H9 (cell line): ENCODE data around the gene SATB1. TPM values are rescaled to one million over a fixed set of nuclear protein-coding genes. Genes with fewer than 3 reads are reported as not detected.

Experiments used
- DNase-seq: peaks from one replicate; pipeline ENCODE4 v3.0.0-alpha.2; 2017
- H2AFZ ChIP-seq: one replicate; pipeline ENCODE4 v1.6.1; 2013; ENCODE audit warnings: mild to moderate bottlenecking, low read length, control low read depth, moderate library complexity
- H2AK5ac ChIP-seq: 2 replicates; pipeline ENCODE4 v1.6.1; 2013; ENCODE audit warnings: low read length, control low read depth, mixed read lengths; ENCODE audit not compliant: insufficient read length
- H2BK120ac ChIP-seq: one replicate; pipeline ENCODE4 v1.6.1; 2013; ENCODE audit warnings: low read depth, mild to moderate bottlenecking, low read length, control low read depth, inconsistent platforms; ENCODE audit not compliant: poor library complexity, severe bottlenecking
- H2BK12ac ChIP-seq: 2 replicates; pipeline ENCODE4 v1.6.1; 2013; ENCODE audit warnings: low read length, control low read depth, mixed read lengths, low read depth; ENCODE audit not compliant: insufficient read length
- H2BK15ac ChIP-seq: 2 replicates; pipeline ENCODE4 v1.6.1; 2013; ENCODE audit warnings: low read depth, low read length, control low read depth
- H2BK20ac ChIP-seq: one replicate; pipeline ENCODE4 v1.6.1; 2013; ENCODE audit warnings: low read depth, mild to moderate bottlenecking, low read length, control low read depth, inconsistent platforms; ENCODE audit not compliant: poor library complexity, severe bottlenecking
- H2BK5ac ChIP-seq: 2 replicates; pipeline ENCODE4 v1.6.1; 2013; ENCODE audit warnings: low read length, control low read depth, mixed read lengths; ENCODE audit not compliant: insufficient read length
- H3K14ac ChIP-seq: 2 replicates; pipeline ENCODE4 v1.6.1; 2013; ENCODE audit warnings: low read length, control low read depth; ENCODE audit not compliant: insufficient read depth
- H3K18ac ChIP-seq: 2 replicates; pipeline ENCODE4 v1.6.1; 2013; ENCODE audit warnings: low read depth, mild to moderate bottlenecking, mixed read lengths, low read length, control low read depth; ENCODE audit not compliant: insufficient read length
- H3K23ac ChIP-seq: 2 replicates; pipeline ENCODE4 v1.6.1; 2013; ENCODE audit warnings: low read length, control low read depth, mixed read lengths, low read depth; ENCODE audit not compliant: insufficient read length
- H3K23me2 ChIP-seq: 2 replicates; pipeline ENCODE4 v1.6.1; 2013; ENCODE audit warnings: low read depth, mild to moderate bottlenecking, mixed read lengths, low read length, control low read depth; ENCODE audit not compliant: insufficient read length, poor library complexity, severe bottlenecking
- H3K27ac ChIP-seq: 2 replicates; pipeline ENCODE4 v1.5.1; 2013; ENCODE audit warnings: low read length, control low read depth, mixed read lengths, low read depth; ENCODE audit not compliant: insufficient read length
- H3K27me3 ChIP-seq: 2 replicates; pipeline ENCODE4 v1.6.1; 2013; ENCODE audit warnings: low read length, control low read depth, inconsistent platforms; ENCODE audit not compliant: insufficient read depth
- H3K4ac ChIP-seq: 2 replicates; pipeline ENCODE4 v1.6.1; 2013; ENCODE audit warnings: low read depth, mild to moderate bottlenecking, control low read depth, inconsistent platforms, low read length, moderate library complexity
- H3K4me1 ChIP-seq: 2 replicates; pipeline ENCODE4 v1.6.1; 2013; ENCODE audit warnings: low read length, control low read depth, inconsistent platforms; ENCODE audit not compliant: insufficient read depth
- H3K4me2 ChIP-seq: 2 replicates; pipeline ENCODE4 v1.6.1; 2013; ENCODE audit warnings: low read length, control low read depth, mixed read lengths; ENCODE audit not compliant: insufficient read length, insufficient read depth
- H3K56ac ChIP-seq: 2 replicates; pipeline ENCODE4 v1.6.1; 2013; ENCODE audit warnings: low read depth, mild to moderate bottlenecking, mixed read lengths, low read length, control low read depth; ENCODE audit not compliant: insufficient read length
- H3K79me1 ChIP-seq: 2 replicates; pipeline ENCODE4 v1.6.1; 2013; ENCODE audit warnings: low read depth, mild to moderate bottlenecking, moderate library complexity, low read length, control low read depth, inconsistent platforms; ENCODE audit not compliant: insufficient read depth, poor library complexity, severe bottlenecking
- H3K79me2 ChIP-seq: 2 replicates; pipeline ENCODE4 v1.6.1; 2013; ENCODE audit warnings: low read length, control low read depth, inconsistent platforms; ENCODE audit not compliant: insufficient read depth
- H3K9ac ChIP-seq: 2 replicates; pipeline ENCODE4 v1.6.1; 2013; ENCODE audit warnings: low read length, control low read depth, mixed read lengths; ENCODE audit not compliant: insufficient read length; ENCODE audit errors: extremely low read depth
- H3K9me3 ChIP-seq: one replicate; pipeline ENCODE4 v1.6.1; 2013; ENCODE audit warnings: low read depth, low read length, inconsistent platforms; ENCODE audit not compliant: control insufficient read depth
- H3T11ph ChIP-seq: one replicate; pipeline ENCODE4 v1.6.1; 2013; ENCODE audit warnings: mild to moderate bottlenecking, low read length, control low read depth, inconsistent platforms
- H4K20me1 ChIP-seq: one replicate; pipeline ENCODE4 v1.6.1; 2013; ENCODE audit not compliant: control insufficient read depth, insufficient read length, insufficient read depth
- H4K5ac ChIP-seq: 2 replicates; pipeline ENCODE4 v1.6.1; 2013; ENCODE audit warnings: low read depth, mild to moderate bottlenecking, mixed read lengths, low read length, control low read depth; ENCODE audit not compliant: insufficient read length
- H4K8ac ChIP-seq: replicated peaks from 2 replicates; pipeline ENCODE4 v1.6.1; 2013; ENCODE audit warnings: low read length, control low read depth, mixed read lengths, low read depth; ENCODE audit not compliant: insufficient read length
- H4K91ac ChIP-seq: 2 replicates; pipeline ENCODE4 v1.6.1; 2013; ENCODE audit warnings: low read depth, mild to moderate bottlenecking, moderate library complexity, mixed read lengths, low read length, control low read depth; ENCODE audit not compliant: insufficient read length
- H3K27ac Mint-ChIP-seq, 3 experiments: 2 replicates in 2 of 3; 3 replicates in 1 of 3; pipeline ENCODE4 v1.8.0; 2020 to 2021; ENCODE audit warnings: mixed read lengths in 3 of 3, mild to moderate bottlenecking in 1 of 3, moderate library complexity in 1 of 3
- H3K27me3 Mint-ChIP-seq: 2 replicates; pipeline ENCODE4 v1.8.0; 2021; ENCODE audit warnings: low read depth, mild to moderate bottlenecking, moderate library complexity, mixed read lengths
- H3K36me3 Mint-ChIP-seq, 3 experiments: 2 replicates in 2 of 3; 3 replicates in 1 of 3; pipeline ENCODE4 v1.8.0; 2020 to 2021; ENCODE audit warnings: low read depth in 3 of 3, mixed read lengths in 3 of 3; ENCODE audit not compliant: insufficient read depth in 1 of 3
- H3K4me1 Mint-ChIP-seq, 2 experiments: 2 replicates each; pipeline ENCODE4 v1.8.0; 2020; ENCODE audit warnings: mixed read lengths in 2 of 2
- H3K4me3 Mint-ChIP-seq, 2 experiments: 2 replicates in 1 of 2; 3 replicates in 1 of 2; pipeline ENCODE4 v1.8.0; 2020 to 2021; ENCODE audit warnings: mild to moderate bottlenecking in 2 of 2, mixed read lengths in 2 of 2, moderate library complexity in 1 of 2
- H3K9me3 Mint-ChIP-seq, 2 experiments: 2 replicates in 1 of 2; 3 replicates in 1 of 2; pipeline ENCODE4 v1.8.0; 2020; ENCODE audit warnings: mild to moderate bottlenecking in 2 of 2, mixed read lengths in 2 of 2, moderate library complexity in 1 of 2
- WGBS: extraction: QIAGEN DNeasy Blood & Tissue Kit; methylation state at CpG from one replicate; pipeline ENCODE4 v1.1.7; 2013; ENCODE audit warnings: missing lambda C conversion rate, low lambda C conversion rate, mixed read lengths; ENCODE audit not compliant: insufficient read length; ENCODE audit errors: extremely low coverage; 5-methylcytosine and 5-hydroxymethylcytosine counted together
- total RNA-seq: library from RNA; stranded (reverse); gene quantifications from 2 replicates; pipeline ENCODE4 v1.2.1, GENCODE V29; 2021
- TF ChIP-seq, protein P1 (sequence below): fragments of 200-600 bp; sonication (generic); conservative IDR thresholded peaks from 3 replicates; pipeline ENCODE4 v1.8.0; 2021; ENCODE audit warnings: antibody characterized with exemption, mild to moderate bottlenecking

The SATB1 gene
- total RNA-seq, 1 experiment from 2014 or later = 30.7 TPM

DNA sequence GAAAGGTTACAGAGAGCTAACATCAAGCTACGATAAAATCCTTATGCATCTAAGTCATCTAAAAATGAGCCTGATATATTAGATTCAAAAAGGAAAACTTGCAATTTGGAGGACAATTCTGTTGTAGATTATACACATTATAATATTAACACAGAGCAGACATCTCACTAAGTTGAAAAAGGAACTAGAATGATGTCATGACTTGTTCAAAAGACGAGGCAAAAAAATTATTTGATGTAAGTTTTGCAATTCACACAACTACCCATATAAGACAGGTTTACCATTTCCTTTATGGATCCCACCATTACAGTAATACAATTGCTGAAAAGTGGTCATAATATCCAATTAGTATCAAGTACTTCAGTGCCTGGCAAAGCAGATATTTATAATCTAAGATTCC is 15.9 kb downstream of the SATB1 start:
- Histone ChIP-seq H4K5ac (no peak overlapping the region), H3K4me2 (no peak overlapping the region), H3K9me3 (no peaks in the 10 kb centered on the region), H3K79me2 (no peaks in the 10 kb centered on the region), H4K8ac (no peak overlapping the region), H2AK5ac (no peak overlapping the region), H3K27me3 (no peaks in the 10 kb centered on the region), H2BK5ac (no peak overlapping the region), H2AFZ (no peak overlapping the region), H3K27ac (no peak overlapping the region), H2BK12ac (no peak overlapping the region), H3K18ac (no peak overlapping the region), H2BK120ac (no peak overlapping the region), H3K14ac (no peak overlapping the region), H3K23ac (no peak overlapping the region), H2BK15ac (no peak overlapping the region), H2BK20ac (no peak overlapping the region), H4K91ac (no peak overlapping the region), H4K20me1 (no peaks in the 10 kb centered on the region), H3K79me1 (no peaks in the 10 kb centered on the region), H3K9ac (no peak overlapping the region), H3T11ph (no peak overlapping the region), H3K4me1 (peaks cover 2% of the 10 kb centered on the region; the same call in 1 of the 2 replicates), H3K56ac (no peak overlapping the region), H3K4ac (no peak overlapping the region), H3K23me2 (no peaks in the 10 kb centered on the region)
- no peak overlapping the region for H3K27ac Mint-ChIP-seq
- no peak for DNase-seq
- no peak overlapping the region for H3K4me3 Mint-ChIP-seq
- WGBS = no CpG with 5 or more reads among the region's 2 CpGs
- H3K27me3 Mint-ChIP-seq = no peaks in the 10 kb centered on the region
- peaks cover 12% of the 10 kb centered on the region in 2 experiments for H3K4me1 Mint-ChIP-seq
- H3K9me3 Mint-ChIP-seq = no peaks in the 10 kb centered on the region
- H3K36me3 Mint-ChIP-seq = no peaks in the 10 kb centered on the region; a peak in 1 of 7 replicates
- TF ChIP-seq, protein P1, sequence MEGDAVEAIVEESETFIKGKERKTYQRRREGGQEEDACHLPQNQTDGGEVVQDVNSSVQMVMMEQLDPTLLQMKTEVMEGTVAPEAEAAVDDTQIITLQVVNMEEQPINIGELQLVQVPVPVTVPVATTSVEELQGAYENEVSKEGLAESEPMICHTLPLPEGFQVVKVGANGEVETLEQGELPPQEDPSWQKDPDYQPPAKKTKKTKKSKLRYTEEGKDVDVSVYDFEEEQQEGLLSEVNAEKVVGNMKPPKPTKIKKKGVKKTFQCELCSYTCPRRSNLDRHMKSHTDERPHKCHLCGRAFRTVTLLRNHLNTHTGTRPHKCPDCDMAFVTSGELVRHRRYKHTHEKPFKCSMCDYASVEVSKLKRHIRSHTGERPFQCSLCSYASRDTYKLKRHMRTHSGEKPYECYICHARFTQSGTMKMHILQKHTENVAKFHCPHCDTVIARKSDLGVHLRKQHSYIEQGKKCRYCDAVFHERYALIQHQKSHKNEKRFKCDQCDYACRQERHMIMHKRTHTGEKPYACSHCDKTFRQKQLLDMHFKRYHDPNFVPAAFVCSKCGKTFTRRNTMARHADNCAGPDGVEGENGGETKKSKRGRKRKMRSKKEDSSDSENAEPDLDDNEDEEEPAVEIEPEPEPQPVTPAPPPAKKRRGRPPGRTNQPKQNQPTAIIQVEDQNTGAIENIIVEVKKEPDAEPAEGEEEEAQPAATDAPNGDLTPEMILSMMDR = no peak
